ENCODE data around the gene DNM1L.
A peak's percentile ranks its signal among the peaks of the same experiment; 100 is the strongest.

The DNM1L gene

DNA sequence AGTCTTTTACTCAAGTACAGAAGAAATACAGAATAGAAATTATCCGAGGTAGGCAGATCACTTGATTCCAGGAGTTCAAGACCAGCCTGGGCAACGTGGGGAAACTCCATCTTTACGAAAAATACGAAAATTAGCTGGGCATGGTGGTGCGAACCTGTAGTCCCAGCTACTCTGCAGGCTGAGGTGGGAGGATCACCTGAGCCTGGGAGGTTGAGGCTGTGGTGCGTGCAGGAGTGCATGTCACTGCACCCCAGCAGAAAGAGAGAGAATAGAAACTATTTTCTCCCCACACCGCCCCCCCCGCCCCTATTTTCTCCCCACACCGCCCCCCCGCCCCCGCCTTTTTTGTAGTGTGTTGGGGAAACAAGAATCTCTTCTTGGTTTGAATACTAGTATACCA lies 2.2 kb downstream of the DNM1L start:
- no peaks in the 10 kb centered on the region for H3K9me2 ChIP-seq (replicated peaks; ENCODE audit: low read depth, low read length)
- 0 out of 2 replicates have a peak, but pooled peaks cover 3% of the 10 kb centered on the region for H3K36me3 ChIP-seq (ENCODE audit: insufficient read depth, low read length)
- H3F3A ChIP-seq (ENCODE audit: low read depth) = no peaks in the 10 kb centered on the region
- H3K79me2 ChIP-seq (ENCODE audit: insufficient read depth, low read length) = peaks cover 65% of the 10 kb centered on the region
- H3K9me3 ChIP-seq (ENCODE audit: insufficient read depth, low read depth, low read length) = no peaks in the 10 kb centered on the region
- TF ChIP-seq EZH2phosphoT487 (IDR thresholded peaks at IDR 0.05; ENCODE audit: borderline replicate concordance) = no peak
- TF ChIP-seq, protein P1, sequence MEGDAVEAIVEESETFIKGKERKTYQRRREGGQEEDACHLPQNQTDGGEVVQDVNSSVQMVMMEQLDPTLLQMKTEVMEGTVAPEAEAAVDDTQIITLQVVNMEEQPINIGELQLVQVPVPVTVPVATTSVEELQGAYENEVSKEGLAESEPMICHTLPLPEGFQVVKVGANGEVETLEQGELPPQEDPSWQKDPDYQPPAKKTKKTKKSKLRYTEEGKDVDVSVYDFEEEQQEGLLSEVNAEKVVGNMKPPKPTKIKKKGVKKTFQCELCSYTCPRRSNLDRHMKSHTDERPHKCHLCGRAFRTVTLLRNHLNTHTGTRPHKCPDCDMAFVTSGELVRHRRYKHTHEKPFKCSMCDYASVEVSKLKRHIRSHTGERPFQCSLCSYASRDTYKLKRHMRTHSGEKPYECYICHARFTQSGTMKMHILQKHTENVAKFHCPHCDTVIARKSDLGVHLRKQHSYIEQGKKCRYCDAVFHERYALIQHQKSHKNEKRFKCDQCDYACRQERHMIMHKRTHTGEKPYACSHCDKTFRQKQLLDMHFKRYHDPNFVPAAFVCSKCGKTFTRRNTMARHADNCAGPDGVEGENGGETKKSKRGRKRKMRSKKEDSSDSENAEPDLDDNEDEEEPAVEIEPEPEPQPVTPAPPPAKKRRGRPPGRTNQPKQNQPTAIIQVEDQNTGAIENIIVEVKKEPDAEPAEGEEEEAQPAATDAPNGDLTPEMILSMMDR (conservative IDR thresholded peaks at IDR 0.05; ENCODE audit: low read length) = no peak
- no peaks in the 10 kb centered on the region for H3K27me3 ChIP-seq (ENCODE audit: insufficient read depth, low read length, poor library complexity, severe bottlenecking)
- H2AFZ ChIP-seq (ENCODE audit: low read length) = no peak overlapping the region
- H3K4me1 ChIP-seq (ENCODE audit: insufficient read depth, low read length, poor library complexity, severe bottlenecking) = peaks cover 21% of the 10 kb centered on the region
- H3K4me3 ChIP-seq (ENCODE audit: low read length, poor library complexity, severe bottlenecking) = peak overlapping the region; percentile 94
- peak overlapping the region; percentile 78 for H3K4me2 ChIP-seq (ENCODE audit: low read depth, low read length, poor library complexity, severe bottlenecking)
- peaks cover 39% of the 10 kb centered on the region for H4K20me1 ChIP-seq (ENCODE audit: insufficient read depth, low read length, poor library complexity, severe bottlenecking)
- H3K9ac ChIP-seq (ENCODE audit: low read depth, low read length, poor library complexity, severe bottlenecking) = peak overlapping the region; percentile 85

DNA sequence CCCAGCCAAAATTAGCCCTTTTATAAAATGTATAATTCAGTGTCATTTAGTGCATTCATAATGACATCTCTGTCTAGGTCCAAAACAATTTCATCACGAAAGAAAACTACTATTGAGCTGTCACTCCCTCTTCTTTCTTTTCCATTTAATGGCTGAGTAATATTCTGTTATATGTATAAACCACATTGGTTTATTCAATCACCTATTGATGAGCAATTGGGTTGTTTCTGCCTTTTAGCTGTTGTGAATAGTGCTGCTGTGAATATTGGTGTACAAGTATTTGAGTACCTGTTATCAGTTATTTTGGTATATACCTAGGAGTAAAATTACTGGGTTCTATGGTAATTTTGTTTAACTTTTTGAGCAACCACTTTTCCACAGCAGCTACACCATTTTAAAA lies 7.2 kb downstream of the DNM1L start:
- H3K79me2 ChIP-seq (ENCODE audit: insufficient read depth, low read length) = peaks cover 96% of the 10 kb centered on the region
- no peak overlapping the region for H2AFZ ChIP-seq (ENCODE audit: low read length)
- TF ChIP-seq, protein P1 (conservative IDR thresholded peaks at IDR 0.05; ENCODE audit: low read length) = no peak
- no peak for TF ChIP-seq EZH2phosphoT487 (IDR thresholded peaks at IDR 0.05; ENCODE audit: borderline replicate concordance)
- H3F3A ChIP-seq (ENCODE audit: low read depth) = no peaks in the 10 kb centered on the region
- H3K36me3 ChIP-seq (ENCODE audit: insufficient read depth, low read length) = 0 out of 2 replicates have a peak, but pooled peaks cover 3% of the 10 kb centered on the region
- no peak overlapping the region for H3K4me3 ChIP-seq (ENCODE audit: low read length, poor library complexity, severe bottlenecking)
- no peaks in the 10 kb centered on the region for H3K27me3 ChIP-seq (ENCODE audit: insufficient read depth, low read length, poor library complexity, severe bottlenecking)
- peaks cover 55% of the 10 kb centered on the region for H4K20me1 ChIP-seq (ENCODE audit: insufficient read depth, low read length, poor library complexity, severe bottlenecking)
- H3K4me2 ChIP-seq (ENCODE audit: low read depth, low read length, poor library complexity, severe bottlenecking) = no peak overlapping the region
- H3K4me1 ChIP-seq (ENCODE audit: insufficient read depth, low read length, poor library complexity, severe bottlenecking) = peaks cover 10% of the 10 kb centered on the region
- H3K9ac ChIP-seq (ENCODE audit: low read depth, low read length, poor library complexity, severe bottlenecking) = no peak overlapping the region
- no peaks in the 10 kb centered on the region for H3K9me2 ChIP-seq (replicated peaks; ENCODE audit: low read depth, low read length)
- no peaks in the 10 kb centered on the region for H3K9me3 ChIP-seq (ENCODE audit: insufficient read depth, low read depth, low read length)

DNA sequence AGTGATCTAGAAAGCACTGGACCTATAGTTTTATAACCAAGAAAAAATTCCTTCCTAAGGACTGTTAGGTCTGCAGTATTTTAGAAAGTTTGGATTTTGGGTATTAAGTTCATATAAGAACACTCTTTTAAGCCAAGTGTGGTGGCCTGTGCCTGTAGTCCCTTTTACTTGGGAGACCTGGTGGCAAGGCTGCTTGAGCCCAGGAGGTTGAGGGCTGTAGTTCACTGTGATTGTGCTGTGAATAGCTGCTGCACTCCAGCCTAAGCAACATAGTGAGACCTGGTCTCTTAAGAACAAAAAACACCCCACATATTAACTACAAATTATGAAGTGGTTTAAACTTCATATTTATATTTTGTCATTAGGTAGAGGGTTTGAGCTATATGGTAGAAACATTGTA lies 9.7 kb downstream of the DNM1L start:
- Histone ChIP-seq H2AFZ (ENCODE audit: low read length) (no peak overlapping the region), H3K4me2 (ENCODE audit: low read depth, low read length, poor library complexity, severe bottlenecking) (peak overlapping the region; percentile 14), H3K4me3 (ENCODE audit: low read length, poor library complexity, severe bottlenecking) (no peak overlapping the region), H3K27me3 (ENCODE audit: insufficient read depth, low read length, poor library complexity, severe bottlenecking) (no peaks in the 10 kb centered on the region), H3K9me3 (ENCODE audit: insufficient read depth, low read depth, low read length) (no peaks in the 10 kb centered on the region), H3F3A (ENCODE audit: low read depth) (no peaks in the 10 kb centered on the region), H3K36me3 (ENCODE audit: insufficient read depth, low read length) (0 out of 2 replicates have a peak, but pooled peaks cover 3% of the 10 kb centered on the region), H3K9ac (ENCODE audit: low read depth, low read length, poor library complexity, severe bottlenecking) (no peak overlapping the region), H3K9me2 (replicated peaks; ENCODE audit: low read depth, low read length) (no peaks in the 10 kb centered on the region), H3K79me2 (ENCODE audit: insufficient read depth, low read length) (peaks cover 97% of the 10 kb centered on the region), H3K4me1 (ENCODE audit: insufficient read depth, low read length, poor library complexity, severe bottlenecking) (peaks cover 16% of the 10 kb centered on the region), H4K20me1 (ENCODE audit: insufficient read depth, low read length, poor library complexity, severe bottlenecking) (peaks cover 63% of the 10 kb centered on the region)
- TF ChIP-seq EZH2phosphoT487 (IDR thresholded peaks at IDR 0.05; ENCODE audit: borderline replicate concordance) = no peak
- TF ChIP-seq, protein P1 (conservative IDR thresholded peaks at IDR 0.05; ENCODE audit: low read length) = no peak
